ENCODE data around the gene PSMB2.
"Not testable (repeated sequence)": the region's sequence is repeated elsewhere in the genome, so short reads cannot be mapped to it uniquely, and the experiment has no call there.

PSMB2 gene

GRCh38 chr1:35641233-35641866 lies at the start of gene PSMB2:
PSMB2 (minus strand) TSS chr1:35641526; CDS start chr1:35641432, 94 bp downstream.
- H3K27me3 Mint-ChIP-seq = peaks cover 29% of the 10 kb centered on the region
- ATAC-seq (peak; percentile 97), DNase-seq (peak; percentile 95 to 96)
- peaks cover 41% of the 10 kb centered on the region for H3K4me1 Mint-ChIP-seq
- H3K27ac Mint-ChIP-seq = peak within 1 kb of the TSS; percentile 100
- H3K9me3 Mint-ChIP-seq = no peaks in the 10 kb centered on the region
- peak within 1 kb of the TSS; percentile 100 for H3K4me3 Mint-ChIP-seq

DNA sequence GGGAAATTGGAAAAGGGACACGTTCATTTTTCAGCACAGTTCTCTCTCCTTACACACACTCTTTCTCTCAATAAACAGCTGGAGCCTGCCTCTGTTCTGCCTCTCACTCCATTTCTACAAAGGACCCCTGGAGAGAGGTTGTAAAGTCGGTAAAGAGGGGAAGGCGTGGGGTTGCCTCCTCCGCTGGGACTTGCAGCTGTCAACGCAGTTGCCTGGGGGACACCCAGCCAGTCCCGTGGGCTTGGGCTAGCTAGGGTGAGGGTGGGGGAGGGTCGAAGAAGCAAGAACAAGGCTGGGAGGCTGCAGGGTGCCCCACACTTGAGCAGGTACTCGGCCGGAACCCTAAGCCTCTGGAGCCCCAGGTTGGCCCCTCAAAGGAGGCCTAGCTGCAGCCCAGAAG lies 49.8 kb upstream of the PSMB2 start:
- peaks cover 24% of the 10 kb centered on the region for H3K27me3 Mint-ChIP-seq
- H3K27ac Mint-ChIP-seq = no peak overlapping the region
- no peak overlapping the region for H3K4me3 Mint-ChIP-seq
- H3K9me3 Mint-ChIP-seq = no peaks in the 10 kb centered on the region
- H3K4me1 Mint-ChIP-seq = no peaks in the 10 kb centered on the region
- ATAC-seq (no peak), DNase-seq (no peak)

DNA sequence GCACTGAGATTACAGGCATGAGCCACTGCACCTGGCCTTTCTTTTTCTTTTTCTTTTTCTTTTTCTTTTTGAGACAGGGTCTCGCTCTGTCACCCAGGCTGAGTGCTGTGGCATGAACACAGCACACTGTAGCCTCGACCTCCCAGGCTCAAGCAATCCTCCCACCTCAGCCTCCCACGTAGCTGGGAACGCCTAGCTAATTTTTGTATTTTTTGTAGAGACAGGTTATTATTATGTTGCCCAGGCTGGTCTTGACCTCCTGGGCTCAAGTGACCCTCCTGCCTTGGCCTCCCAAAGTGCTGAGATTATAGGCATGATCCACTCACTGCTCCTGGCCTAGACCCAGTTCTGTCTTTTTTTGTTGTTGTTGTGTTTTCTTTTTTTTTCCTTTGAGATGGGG lies 48.8 kb upstream of the PSMB2 start:
- H3K4me3 Mint-ChIP-seq, H3K4me1 Mint-ChIP-seq, H3K9me3 Mint-ChIP-seq, H3K27ac Mint-ChIP-seq, DNase-seq, ATAC-seq: not testable (repeated sequence)
- H3K27me3 Mint-ChIP-seq = peaks cover 19% of the 10 kb centered on the region

GRCh38 chr1:35688161-35688560 lies 46.8 kb upstream of the PSMB2 start:
- ATAC-seq = no peak
- no peak overlapping the region for H3K27ac Mint-ChIP-seq
- H3K4me3 Mint-ChIP-seq = no peak overlapping the region

DNA sequence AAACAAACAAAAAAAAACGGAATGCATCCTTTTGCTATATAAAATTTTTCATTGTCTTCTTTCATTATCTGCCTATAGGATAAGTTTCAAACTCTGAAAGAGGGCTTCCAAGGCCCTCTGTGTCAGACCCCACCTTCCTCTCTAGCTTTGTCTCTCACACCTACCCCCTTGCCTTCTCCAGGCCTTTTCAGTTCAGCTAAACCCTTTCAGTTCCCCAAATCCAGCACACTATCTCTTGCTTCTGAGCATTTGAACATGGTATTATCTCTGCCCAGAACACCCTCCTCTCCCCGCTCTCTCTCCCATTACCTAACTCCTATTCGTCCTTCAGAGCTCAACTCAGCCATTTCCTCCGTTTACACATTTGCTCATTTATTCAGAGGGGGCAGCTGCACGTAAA lies 41.7 kb upstream of the PSMB2 start:
- no peaks in the 10 kb centered on the region for H3K9me3 Mint-ChIP-seq
- peaks cover 18% of the 10 kb centered on the region for H3K27me3 Mint-ChIP-seq
- no peaks in the 10 kb centered on the region for H3K4me1 Mint-ChIP-seq
- no peak overlapping the region for H3K27ac Mint-ChIP-seq
- H3K4me3 Mint-ChIP-seq = no peak overlapping the region
- ATAC-seq (no peak), DNase-seq (no peak)

More at GRCh38 chr1:35688161-35688560, 46.8 kb upstream of the PSMB2 start:
- H3K9me3 Mint-ChIP-seq = no peaks in the 10 kb centered on the region
- DNase-seq = no peak
- H3K27me3 Mint-ChIP-seq = peaks cover 28% of the 10 kb centered on the region
- no peaks in the 10 kb centered on the region for H3K4me1 Mint-ChIP-seq

DNA sequence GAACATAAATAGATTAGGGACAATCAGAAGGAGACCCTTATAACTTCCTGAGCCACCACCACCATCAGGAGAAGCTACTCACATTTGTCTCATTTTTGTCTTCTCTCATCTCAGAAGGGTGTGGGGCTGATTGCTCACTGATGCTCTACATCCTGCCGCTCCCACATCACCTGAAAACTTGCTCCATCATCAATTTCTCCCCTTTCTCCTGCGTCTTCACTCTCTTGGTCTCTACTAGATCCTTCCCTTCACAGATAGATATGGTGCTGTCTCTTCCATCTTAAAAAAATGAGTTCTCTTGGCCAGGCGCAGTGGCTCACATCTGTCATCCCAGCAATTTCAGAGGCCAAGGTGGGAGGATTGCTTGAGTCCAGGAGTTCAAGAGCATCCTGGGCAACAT lies 38.9 kb upstream of the PSMB2 start:
- no peak for ATAC-seq
- Mint-ChIP-seq H3K27me3 (peaks cover 13% of the 10 kb centered on the region), H3K4me1 (no peaks in the 10 kb centered on the region), H3K4me3 (no peak overlapping the region), H3K9me3 (no peaks in the 10 kb centered on the region), H3K27ac (peak overlapping the region in 1 of 2 donors; percentile 3)
- DNase-seq = no peak

- Mint-ChIP-seq H3K27ac (peak overlapping the region in 1 of 2 donors; percentile 48), H3K4me1 (no peaks in the 10 kb centered on the region), H3K4me3 (no peak overlapping the region), H3K27me3 (peaks cover 21% of the 10 kb centered on the region), H3K9me3 (no peaks in the 10 kb centered on the region)
- DNase-seq (no peak), ATAC-seq (no peak)
Observed at GRCh38 chr1:35675773-35676172, 34.4 kb upstream of the PSMB2 start.

GRCh38 chr1:35674111-35674510 lies 32.8 kb upstream of the PSMB2 start:
- no peak overlapping the region for H3K4me3 Mint-ChIP-seq
- no peaks in the 10 kb centered on the region for H3K9me3 Mint-ChIP-seq
- ATAC-seq (no peak), DNase-seq (no peak)
- peaks cover 23% of the 10 kb centered on the region for H3K27me3 Mint-ChIP-seq
- H3K27ac Mint-ChIP-seq = no peak overlapping the region
- no peaks in the 10 kb centered on the region for H3K4me1 Mint-ChIP-seq

DNA sequence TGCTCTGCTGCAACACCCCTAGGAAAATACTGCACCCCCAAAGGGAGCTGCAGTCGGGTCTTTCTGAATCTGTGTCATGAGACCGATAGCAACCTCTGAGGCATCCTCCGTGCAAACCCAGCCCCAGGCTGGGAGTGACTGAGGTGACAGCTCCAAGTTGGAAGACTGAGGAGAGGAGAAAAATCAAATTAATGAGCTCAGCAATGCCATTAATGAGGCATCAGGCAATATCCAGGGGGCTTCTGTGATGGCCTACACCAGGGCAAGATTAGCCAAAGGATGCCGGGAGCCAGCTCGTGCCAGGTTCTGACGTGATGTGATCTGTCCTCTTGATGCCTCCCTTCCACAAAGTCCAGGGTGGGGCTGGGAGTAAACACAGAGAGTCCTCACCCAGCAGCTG lies 30.8 kb upstream of the PSMB2 start:
- H3K9me3 Mint-ChIP-seq = no peaks in the 10 kb centered on the region
- ATAC-seq (no peak), DNase-seq (no peak)
- no peaks in the 10 kb centered on the region for H3K4me1 Mint-ChIP-seq
- H3K27ac Mint-ChIP-seq = no peak overlapping the region
- H3K27me3 Mint-ChIP-seq = peaks cover 32% of the 10 kb centered on the region
- no peak overlapping the region for H3K4me3 Mint-ChIP-seq

DNA sequence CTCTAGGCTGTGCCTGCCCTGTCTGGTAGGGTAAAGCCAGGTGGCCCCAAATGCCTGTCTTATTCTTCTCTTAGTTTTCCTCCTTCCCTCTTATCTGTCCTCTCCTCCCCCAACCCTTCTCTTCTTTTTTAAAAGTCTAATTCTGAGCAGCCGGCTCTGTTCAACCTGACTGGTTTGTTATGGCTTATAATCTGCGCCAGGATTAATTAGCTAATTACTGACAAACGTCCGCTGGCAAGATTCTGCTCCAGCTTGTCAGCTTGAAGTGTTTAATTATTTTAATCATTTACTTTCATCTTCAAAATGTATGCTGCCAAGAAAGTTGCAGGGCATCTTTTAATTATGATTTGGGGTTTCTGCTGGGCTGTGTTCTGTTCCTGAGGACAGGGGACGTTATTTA lies 27.2 kb upstream of the PSMB2 start:
- Mint-ChIP-seq H3K27me3 (peaks cover 47% of the 10 kb centered on the region), H3K9me3 (no peaks in the 10 kb centered on the region), H3K27ac (no peak overlapping the region), H3K4me3 (no peak overlapping the region), H3K4me1 (no peaks in the 10 kb centered on the region)
- DNase-seq (no peak), ATAC-seq (no peak)

- H3K27me3 Mint-ChIP-seq = peaks cover 37% of the 10 kb centered on the region
- H3K9me3 Mint-ChIP-seq = no peaks in the 10 kb centered on the region
- no peak overlapping the region for H3K4me3 Mint-ChIP-seq
- no peak for ATAC-seq
- no peaks in the 10 kb centered on the region for H3K4me1 Mint-ChIP-seq
- no peak for DNase-seq
- no peak overlapping the region for H3K27ac Mint-ChIP-seq
Observed at GRCh38 chr1:35666916-35667315, 25.6 kb upstream of the PSMB2 start.

GRCh38 chr1:35666216-35666615 lies 24.9 kb upstream of the PSMB2 start:
- Mint-ChIP-seq H3K4me1 (no peaks in the 10 kb centered on the region), H3K27me3 (peaks cover 30% of the 10 kb centered on the region), H3K4me3 (no peak overlapping the region), H3K9me3 (no peaks in the 10 kb centered on the region), H3K27ac (no peak overlapping the region)
- DNase-seq = no peak
- no peak for ATAC-seq

DNA sequence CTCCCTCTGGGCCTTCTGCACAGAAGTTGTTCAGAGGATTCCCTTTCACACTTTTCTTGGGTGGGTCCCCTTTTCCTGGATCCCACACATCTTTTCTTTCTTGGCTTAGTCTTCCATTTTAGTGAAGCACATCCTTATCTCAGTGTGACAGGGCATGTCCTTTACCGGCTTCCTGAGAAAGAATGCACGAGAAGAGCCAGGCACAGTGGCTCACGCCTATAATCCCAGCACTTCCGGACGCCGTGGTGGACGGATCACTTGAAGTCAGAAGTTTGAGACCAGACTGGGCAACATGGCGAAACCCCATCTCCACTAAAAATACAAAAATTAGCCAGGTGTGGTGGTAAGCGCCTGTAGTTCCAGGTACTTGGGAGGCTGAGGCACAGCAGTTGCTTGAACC lies 22.1 kb upstream of the PSMB2 start:
- DNase-seq (no peak), ATAC-seq (no peak)
- Mint-ChIP-seq H3K27ac (no peak overlapping the region), H3K4me1 (no peaks in the 10 kb centered on the region), H3K9me3 (no peaks in the 10 kb centered on the region), H3K27me3 (peaks cover 30% of the 10 kb centered on the region), H3K4me3 (no peak overlapping the region)

- DNase-seq (no peak), ATAC-seq (no peak)
- no peaks in the 10 kb centered on the region for H3K9me3 Mint-ChIP-seq
- no peak overlapping the region for H3K4me3 Mint-ChIP-seq
- no peaks in the 10 kb centered on the region for H3K4me1 Mint-ChIP-seq
- H3K27ac Mint-ChIP-seq = no peak overlapping the region
- peaks cover 14% of the 10 kb centered on the region for H3K27me3 Mint-ChIP-seq
Observed at GRCh38 chr1:35661474-35661795, 20.1 kb upstream of the PSMB2 start.

DNA sequence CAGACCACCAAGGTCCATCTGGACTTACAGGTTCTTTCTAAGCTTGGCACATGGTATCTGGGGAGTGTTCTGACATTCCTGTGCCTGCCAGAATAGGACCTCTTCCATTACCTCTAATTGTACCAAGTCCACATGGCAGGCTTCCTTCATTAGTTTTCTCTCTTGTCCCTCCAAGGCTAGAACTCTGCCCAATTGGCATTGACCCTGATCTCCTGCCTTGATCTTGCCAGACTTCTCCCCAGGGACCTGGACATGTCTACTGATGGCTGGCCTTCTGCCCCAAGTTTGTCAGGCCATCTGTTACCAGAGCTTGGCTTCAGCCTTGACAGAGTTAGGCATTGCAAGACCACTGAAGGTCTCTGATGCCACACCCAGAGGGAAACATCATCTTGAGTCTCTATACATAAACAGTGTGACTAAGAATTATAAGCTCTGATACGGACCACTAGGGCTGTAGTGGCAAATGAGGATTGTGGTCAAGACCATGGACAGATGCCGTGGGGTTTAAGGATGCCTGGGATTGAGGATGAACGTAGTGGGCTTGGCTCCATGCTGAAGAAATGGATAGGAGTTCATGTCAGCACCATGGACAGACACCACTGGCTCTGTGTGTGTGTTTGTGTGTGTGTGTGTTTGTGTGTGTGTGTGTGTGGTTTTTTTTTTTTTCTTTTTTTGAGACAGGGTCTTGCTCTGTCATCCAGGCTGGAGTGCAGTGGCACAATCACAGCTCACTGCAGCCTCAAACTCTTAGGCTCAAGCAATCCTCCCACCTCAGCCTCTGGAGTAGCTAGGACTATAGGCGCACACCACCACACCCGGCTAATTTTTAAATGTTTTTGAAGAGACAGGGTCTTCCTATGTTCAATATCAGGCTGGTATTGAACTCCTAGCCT lies 19.5 kb upstream of the PSMB2 start:
- H3K4me1 Mint-ChIP-seq = no peaks in the 10 kb centered on the region

GRCh38 chr1:35659589-35659988 lies 18.3 kb upstream of the PSMB2 start:
- Mint-ChIP-seq H3K4me1 (no peaks in the 10 kb centered on the region), H3K27ac (no peak overlapping the region)
- DNase-seq = no peak

More for the DNA sequence above, 19.5 kb upstream of the PSMB2 start:
- Mint-ChIP-seq H3K9me3 (no peaks in the 10 kb centered on the region), H3K4me3 (no peak overlapping the region), H3K27me3 (peaks cover 8% of the 10 kb centered on the region), H3K27ac (peak overlapping the region in 1 of 2 donors; percentile 16)
- ATAC-seq (no peak), DNase-seq (no peak)

More at GRCh38 chr1:35659589-35659988, 18.3 kb upstream of the PSMB2 start:
- no peaks in the 10 kb centered on the region for H3K9me3 Mint-ChIP-seq
- H3K4me3 Mint-ChIP-seq = no peak overlapping the region
- peaks cover 6% of the 10 kb centered on the region for H3K27me3 Mint-ChIP-seq
- no peak for ATAC-seq
